ENCODE measurements around the gene RBBP6.
"Not testable (repeated sequence)": the region's sequence is repeated elsewhere in the genome, so short reads cannot be mapped to it uniquely, and the experiment has no call there.

Gene RBBP6, protein sequence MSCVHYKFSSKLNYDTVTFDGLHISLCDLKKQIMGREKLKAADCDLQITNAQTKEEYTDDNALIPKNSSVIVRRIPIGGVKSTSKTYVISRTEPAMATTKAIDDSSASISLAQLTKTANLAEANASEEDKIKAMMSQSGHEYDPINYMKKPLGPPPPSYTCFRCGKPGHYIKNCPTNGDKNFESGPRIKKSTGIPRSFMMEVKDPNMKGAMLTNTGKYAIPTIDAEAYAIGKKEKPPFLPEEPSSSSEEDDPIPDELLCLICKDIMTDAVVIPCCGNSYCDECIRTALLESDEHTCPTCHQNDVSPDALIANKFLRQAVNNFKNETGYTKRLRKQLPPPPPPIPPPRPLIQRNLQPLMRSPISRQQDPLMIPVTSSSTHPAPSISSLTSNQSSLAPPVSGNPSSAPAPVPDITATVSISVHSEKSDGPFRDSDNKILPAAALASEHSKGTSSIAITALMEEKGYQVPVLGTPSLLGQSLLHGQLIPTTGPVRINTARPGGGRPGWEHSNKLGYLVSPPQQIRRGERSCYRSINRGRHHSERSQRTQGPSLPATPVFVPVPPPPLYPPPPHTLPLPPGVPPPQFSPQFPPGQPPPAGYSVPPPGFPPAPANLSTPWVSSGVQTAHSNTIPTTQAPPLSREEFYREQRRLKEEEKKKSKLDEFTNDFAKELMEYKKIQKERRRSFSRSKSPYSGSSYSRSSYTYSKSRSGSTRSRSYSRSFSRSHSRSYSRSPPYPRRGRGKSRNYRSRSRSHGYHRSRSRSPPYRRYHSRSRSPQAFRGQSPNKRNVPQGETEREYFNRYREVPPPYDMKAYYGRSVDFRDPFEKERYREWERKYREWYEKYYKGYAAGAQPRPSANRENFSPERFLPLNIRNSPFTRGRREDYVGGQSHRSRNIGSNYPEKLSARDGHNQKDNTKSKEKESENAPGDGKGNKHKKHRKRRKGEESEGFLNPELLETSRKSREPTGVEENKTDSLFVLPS (N-terminal part only)

DNA sequence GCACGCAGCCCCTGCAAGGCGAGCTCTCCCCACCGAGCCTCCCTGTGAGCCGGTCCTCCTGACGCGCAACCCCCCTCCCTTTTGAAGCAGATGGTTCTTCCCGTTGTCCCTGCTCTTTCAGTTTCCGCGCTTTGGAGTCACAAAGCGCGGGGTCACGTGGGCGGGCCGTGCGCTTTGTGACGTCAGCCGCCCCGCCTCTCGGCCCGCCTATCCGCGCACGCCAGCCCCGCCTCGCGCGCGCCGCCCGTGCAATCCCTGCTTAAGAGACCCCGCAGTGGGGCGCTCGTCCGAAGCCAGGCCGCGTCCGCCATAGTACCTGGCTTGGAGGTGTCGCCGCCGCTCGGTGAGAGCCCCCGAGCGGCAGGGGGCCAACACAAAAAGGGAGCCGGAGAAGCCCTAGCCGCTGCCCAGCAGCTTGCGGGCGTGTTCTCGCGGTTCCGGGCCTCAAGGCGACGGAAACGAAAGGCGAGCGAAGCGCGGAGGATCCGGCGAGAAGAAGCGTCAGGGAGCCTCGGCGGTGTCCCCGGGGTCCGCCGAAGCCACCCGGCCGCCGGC is at the start of gene RBBP6:
Gene RBBP6 (plus strand): TSS at position 272 of the 555 bp plus-strand sequence. CDS start 1,061 bp downstream, outside the sequence.
- peak; percentile 80 for DNase-seq (ENCODE audit: low spot score)

DNA sequence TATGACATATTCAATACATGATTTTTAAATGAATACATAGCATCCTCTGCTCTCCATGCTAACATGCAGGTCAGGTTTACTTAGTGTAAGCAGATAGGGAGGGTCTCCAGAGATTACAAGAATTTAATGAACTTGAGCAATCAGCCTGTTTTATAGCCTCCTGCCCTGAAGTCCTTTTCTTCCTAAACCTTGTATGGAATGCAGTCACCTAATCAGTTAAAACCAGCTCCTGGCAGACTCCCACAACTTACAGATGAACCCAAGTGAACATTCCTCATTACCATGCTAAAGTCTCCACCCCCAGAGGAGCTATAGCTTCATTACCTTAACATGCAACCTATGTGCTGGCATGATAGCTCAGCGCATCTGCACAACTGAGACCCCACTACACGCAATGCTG is 48.5 kb upstream of the RBBP6 start:
- DNase-seq (ENCODE audit: low spot score) = no peak

DNA sequence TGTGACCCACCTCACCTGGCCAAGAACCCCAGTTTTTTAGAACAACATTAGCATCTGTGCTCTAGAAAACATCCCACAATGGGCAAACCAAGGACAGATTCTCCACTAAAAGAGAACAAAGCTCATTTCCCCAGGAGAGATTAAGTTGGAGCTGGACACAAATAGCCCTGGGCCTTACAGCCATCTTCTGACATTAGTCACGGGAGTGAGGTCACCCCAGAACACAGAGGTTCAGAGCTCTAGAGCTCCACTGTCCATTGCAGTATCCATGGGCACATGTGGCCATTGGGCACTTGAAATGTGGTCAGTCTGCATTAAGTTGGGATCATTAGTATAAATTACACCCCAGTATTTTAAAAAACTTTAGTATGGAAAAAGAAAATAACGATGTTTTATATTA is 47.6 kb upstream of the RBBP6 start:
- no peak for DNase-seq (ENCODE audit: low spot score)

DNA sequence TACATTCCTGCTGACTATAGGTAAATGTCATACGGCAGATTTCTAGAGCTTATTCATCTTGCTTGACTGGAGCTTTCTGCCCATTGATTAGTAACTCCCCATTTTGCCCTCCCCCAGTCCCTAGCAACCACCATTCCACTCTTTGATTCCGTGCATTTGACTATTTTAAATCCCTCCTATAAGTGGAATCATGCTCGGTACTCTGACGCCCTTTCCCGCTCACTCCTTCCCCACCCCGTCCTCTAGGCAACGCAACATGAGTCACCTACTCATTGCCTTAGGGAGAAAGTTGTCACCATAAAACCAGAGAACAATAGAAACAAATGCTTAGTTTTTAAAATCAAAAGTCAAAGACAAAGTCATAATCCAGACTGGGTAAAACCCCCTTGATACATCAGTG is 45.5 kb upstream of the RBBP6 start:
- no peak for DNase-seq (ENCODE audit: low spot score)

DNA sequence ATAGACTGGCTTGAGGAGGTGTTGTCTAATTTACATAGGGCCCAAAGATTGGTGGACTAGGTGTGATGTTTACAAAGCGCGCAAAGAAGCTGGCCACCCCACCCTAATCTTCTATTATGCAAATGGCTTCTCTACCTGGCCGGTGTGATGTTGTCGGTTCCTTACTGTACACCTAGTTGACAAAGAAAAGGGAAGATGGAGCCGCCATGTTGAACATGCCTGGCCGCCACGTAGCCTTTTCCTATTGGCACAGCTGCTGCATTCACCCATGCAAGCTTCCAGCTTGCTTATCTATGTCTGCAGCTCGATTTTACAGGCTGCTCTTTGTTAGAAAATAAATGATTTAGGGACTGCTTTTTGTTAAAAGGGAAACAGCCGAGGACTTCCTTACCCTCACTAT is 44.2 kb upstream of the RBBP6 start:
- DNase-seq (ENCODE audit: low spot score) = not testable (repeated sequence)

DNA sequence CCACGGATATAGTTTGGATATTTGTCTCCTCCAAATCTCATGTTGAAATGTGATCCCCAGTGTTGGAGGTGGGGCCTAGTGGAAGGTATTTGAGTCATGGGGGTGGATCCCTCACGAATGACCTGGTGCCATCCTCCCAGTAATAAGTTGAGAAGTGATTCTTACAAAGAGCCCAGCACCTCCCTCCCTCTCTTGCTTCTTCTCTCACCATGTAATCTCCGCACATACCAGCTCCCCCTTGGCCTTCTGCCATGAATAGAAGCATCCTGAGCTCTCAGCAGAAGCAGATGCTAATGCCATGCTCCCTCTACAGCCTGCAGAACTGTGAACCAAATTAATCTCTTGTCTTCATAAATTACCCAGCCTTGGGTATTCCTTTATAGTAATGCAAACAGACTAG is 41.9 kb upstream of the RBBP6 start:
- no peak for DNase-seq (ENCODE audit: low spot score)

DNA sequence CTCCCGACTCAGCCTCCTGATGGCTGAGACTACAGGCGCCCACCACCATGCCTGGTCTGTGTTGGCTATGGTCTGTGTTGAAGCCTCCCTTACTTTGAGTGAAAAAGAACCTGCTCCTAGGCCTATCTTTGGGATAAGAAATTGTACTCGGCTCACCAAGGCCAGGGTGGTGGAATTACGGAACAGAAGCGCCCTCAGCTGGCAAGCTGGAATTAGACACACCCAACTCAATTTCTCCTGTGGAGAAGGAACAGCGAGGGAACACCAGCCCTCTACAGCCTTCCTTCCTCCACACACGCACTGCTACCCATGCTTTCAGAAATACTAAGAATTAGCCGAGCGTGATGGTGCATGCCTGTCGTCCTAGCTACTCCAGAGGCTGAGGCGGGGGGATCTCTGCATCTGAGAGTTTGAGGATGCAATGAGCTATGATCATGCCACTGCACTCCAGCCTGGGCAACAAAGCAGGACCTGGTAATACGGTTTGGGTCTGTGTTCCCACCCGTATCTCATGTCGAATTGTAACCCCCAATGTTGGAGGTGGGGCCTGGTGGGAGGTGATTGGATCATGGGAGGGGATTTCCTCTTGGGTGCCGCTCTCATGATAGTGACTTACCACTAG is 40.1 kb upstream of the RBBP6 start:
- peak; percentile 44 for DNase-seq (ENCODE audit: low spot score)

DNA sequence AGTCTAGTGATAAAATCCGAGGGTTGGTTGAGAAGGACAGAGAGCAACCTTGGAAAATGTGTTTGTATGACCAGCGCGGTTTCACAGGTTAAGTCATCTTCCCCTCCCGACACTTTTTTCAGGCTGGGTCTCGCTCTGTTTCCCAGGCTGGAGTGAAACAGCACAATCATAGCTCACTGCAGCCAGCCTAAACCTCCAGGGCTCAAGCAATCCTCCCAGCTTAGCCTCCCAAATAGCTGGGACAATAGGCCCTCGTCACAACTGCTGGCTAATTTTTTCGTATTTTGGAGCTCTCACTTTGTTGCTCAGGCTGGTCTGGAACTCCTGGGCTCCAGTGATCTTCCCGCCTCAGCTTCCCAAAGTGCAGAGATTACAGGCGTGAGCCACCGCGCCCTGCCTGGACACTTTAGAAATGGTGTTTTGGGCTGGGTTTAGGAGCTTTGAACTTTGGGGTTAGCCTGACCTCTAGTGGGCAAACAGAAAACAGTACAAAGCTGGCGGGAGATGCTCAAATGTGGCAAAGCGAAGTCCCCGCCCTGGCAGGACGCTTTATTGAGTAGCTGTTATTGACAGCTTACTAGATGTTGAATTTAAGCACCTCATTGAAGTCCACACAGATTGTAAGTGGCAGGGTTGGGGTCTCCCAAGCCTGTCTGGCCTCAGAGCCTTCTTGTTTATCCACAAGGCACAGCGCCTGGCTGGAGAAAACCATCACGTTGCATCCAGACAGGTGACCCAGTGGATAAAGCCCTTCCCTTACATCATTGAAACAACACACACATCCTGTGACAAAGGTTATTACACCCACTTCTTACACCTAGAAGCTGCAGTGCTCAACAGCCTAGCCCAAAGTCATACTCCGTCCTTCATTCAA is 34.7 kb upstream of the RBBP6 start:
- DNase-seq (ENCODE audit: low spot score) = peak; percentile 61

DNA sequence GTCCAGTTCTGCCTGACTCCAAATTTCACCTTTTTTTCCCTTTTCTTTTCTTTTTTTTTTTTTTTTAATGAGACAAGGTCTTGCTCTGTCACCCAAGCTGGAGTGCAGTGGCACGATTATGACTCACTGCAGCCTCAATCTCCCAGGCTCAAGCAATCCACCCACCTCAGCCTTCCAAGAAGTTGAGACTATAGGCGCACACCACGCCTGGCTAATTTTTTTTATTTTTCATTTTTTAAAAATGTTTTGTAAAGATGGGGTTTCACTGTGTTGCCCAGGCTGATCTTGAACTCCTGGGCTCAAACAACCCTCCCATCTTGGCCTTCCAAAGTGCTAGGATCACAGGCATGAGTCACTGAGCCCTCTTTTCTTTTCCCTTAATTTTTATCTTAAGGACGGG is 33.4 kb upstream of the RBBP6 start:
- no peak for DNase-seq (ENCODE audit: low spot score)

DNA sequence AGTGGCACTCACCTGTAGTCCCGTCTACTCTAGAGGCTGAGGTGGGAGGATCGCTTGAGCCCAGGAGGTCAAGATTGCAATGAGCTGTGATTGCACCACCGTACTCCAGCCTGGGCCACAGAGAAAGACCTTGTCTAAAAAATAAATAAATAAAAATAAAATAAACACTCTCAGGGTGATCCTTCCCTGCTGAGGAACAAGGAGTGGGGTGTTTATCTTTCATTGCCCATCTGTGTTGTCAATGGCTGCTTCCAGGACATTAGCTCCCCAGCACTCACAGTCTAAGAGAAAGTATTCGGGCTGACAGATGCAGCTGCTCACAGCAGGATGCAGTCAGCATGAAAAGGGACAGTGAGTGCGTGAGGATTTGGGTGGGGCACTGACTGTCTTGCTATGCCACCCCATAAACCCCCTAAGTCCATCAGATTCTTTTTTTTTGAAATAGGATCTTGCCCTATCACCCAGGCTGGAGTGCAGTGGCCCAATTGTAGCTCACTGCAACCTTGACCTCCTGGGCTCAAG is 31.3 kb upstream of the RBBP6 start:
- no peak for DNase-seq (ENCODE audit: low spot score)

DNA sequence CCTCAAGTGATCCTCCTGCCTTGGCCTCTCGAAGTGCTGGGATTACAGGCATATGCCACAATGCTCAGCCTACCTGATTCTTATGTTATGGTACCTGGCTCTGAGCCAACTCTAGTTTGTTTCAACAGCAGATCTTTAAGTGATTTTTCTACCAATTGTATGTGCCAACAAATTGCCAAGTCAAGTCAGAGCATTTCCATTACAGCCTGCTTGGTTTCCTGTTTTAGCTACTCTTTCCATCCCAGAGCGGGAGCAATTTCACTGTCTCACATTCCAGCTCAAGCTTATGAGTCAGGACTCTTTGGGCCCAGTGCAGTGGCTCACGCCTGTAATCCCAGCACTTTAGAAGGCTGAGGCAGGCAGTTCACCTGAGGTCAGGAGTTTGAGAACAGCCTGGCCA is 30.8 kb upstream of the RBBP6 start:
- DNase-seq (ENCODE audit: low spot score) = no peak

DNA sequence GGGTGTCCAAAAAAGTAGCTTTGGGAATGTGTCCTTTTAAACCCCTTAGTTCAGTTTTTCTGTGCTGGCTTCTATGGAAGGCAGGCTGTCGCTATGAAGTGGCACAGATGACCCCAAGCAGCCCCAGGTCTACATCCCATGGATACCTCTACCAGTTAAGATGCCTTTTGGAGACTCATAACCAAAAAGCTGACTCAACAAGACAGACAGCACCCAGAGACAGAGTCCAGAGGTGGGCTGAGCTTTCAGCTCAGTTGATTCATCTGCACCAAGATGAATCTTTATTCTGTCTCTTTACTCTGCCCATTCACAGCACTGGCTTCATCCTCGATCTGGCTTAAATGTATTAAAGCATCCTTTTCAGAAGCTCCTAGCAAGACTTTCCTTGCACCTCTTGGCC is 29.8 kb upstream of the RBBP6 start:
- DNase-seq (ENCODE audit: low spot score) = no peak

DNA sequence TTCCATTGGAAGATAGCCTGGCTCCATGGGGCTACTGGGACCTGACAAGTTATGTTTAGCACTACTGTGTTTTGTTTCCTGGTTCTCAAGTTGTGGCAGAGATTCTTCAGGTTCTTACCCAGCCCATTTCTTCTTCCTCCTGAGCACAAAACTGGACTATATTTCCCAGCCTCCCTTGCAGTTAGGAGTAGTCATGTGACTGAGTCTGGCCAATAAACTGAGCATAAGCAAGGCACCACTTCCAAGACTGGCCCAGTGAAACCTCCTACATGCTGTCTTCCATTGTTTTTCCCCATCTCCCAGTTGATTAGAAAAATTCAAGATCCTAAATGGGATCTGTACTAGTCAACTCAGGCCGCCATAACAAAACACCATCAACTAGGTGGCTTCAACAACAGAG is 28.2 kb upstream of the RBBP6 start:
- DNase-seq (ENCODE audit: low spot score) = no peak

DNA sequence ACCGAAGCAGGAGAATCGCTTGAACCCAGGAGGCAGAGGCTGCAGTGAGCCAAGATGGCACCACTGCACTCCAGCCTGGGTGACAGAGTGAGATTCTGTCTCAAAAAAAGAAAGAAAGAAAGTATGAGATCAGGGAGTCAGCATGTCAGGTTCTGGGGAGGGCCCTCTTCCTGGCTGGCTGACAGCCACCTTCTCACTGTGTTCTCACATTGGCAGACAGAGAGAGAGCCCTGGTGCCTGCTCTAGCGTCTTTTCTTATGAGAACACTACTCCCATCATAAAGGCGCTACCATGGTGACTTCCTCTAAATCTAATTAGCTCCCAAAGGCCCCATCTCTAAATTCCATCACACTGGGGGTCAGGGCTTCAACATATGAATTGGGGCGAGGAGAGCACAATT is 27.6 kb upstream of the RBBP6 start:
- DNase-seq (ENCODE audit: low spot score) = no peak

DNA sequence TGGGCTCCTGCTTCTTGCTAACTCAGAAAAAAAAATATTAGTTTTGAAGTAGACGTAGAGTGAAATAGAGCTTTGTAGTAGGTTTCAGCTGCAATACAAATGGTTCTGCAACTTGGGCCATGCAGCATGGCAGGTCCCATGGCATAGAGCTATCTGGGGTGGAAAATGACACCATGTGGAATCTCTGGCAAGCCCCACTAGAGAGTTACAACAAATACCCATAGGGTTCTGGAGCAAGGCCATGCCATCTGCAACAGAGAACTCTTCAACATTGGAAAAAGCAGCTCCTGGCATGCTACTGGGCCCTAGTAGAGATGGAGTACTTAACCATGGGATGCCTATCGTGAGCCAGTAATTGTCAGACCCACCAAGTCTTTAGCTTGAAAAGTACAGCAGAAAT is 25.3 kb upstream of the RBBP6 start:
- DNase-seq (ENCODE audit: low spot score) = no peak

DNA sequence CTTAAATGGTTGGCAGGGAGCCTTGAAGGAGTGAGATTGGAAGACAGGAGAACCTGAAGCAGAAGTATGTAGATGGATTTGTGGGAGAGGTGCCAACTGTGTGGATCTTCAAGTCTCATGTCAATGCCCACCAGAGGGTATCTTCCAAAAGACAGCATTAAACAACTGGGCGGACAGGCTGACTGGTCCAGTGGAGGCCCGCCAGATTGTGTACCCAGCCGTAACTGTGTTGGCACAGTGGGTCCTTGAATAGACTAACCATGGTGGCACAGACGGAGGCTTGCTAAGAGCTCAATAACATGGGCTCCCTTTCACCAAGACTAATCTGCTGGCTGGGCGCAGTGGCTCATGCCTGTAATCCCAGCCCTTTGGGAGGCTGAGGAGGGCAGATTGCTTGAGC is 24.2 kb upstream of the RBBP6 start:
- DNase-seq (ENCODE audit: low spot score) = no peak

DNA sequence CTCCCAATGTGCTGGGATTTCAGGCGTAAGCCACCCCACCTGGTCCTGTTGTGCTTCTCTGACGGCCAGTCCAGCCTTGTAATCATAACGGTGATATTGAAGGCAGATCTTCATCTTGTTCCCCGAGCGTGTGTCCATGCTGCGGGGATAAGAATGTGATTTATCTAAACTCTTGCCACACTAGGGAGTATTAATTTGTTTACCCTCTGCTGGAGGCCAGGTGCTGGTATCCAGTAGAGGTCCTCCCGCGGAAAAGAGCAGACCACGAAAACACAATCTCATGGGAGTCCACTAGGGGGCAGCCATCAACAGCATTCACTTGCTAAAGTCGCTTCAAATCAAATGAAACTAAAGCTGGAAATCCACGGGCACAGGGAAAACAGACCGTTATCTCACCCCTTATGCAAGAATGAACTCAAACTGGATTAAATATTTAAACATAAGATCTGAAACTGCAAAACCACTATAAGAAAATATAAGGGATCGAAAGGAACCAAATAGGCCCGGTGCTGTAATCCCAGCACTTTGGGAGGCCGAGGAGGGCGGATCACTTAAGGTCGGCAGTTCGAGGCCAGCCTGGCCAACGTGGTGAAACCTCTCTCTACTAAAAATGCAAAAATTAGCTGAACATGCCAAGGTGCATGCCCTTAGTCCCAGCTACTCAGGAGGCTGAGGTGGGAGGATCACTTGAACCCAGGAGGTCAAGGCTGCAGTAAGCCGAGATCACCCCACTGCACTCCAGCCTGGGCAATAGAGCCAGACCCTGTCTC is 22.3 kb upstream of the RBBP6 start:
- DNase-seq (ENCODE audit: low spot score) = peak; percentile 70

DNA sequence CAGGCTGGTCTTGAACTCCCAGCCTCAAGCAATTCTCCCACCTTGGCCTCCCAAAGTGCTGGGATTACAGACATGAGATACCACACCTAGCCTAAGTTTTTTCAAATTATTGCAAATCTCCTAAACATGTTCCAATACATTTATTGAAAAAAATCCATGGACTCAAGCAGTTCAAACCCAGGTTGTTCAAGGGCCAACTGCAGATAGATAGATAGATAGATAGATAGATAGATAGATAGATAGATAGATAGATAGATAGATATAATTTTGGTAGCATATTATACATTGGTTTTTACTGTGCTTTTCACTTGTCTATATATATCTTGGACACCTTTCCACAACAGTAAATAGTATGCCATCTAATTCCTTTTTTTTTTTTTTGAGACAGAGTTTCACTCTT is 20.9 kb upstream of the RBBP6 start:
- DNase-seq (ENCODE audit: low spot score) = no peak

DNA sequence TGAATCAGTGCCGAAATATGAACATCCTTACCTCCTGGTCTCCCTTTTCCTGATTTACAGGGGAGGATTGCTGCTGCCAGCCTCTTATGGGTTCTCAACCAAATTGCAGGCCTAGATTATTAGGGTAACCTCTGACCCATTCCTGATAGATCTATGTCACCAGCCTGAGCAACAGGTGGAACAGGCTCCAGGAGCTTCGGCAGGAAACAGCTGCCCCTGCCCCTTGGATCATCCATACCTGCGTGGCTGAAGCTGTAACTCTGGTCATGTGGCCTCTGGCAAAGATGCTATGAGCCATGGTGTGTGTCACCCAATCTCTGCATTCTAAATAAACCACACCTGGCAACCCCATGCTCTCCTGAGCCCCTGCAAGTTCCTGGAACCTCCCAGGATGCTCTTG is 18.4 kb upstream of the RBBP6 start:
- no peak for DNase-seq (ENCODE audit: low spot score)

DNA sequence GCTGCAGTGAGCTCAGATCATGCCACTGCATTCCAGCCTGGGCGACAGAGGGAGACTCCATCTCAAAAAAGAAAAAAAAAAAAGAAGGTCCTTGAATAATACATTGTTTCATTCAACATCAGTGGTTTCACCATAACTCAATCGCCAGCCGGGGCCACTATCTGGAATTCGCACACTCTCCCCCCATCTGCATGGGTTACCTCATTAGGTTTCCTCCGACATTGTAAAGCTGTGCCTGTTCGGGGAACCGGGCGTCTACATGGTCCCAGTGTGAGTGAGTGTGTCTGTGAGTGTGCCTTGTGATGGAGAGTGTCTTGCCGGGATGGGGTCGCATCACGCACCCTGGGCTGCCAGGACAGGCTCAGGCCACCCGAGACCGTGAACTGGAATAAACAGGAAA is 16.6 kb upstream of the RBBP6 start:
- DNase-seq (ENCODE audit: low spot score) = no peak
